Duodenal mucosa (tissue), 2 donors: ENCODE measurements around the gene NUP50.
"Not testable (repeated sequence)": the region's sequence is repeated elsewhere in the genome, so short reads cannot be mapped to it uniquely, and the experiment has no call there.

Experiments used
- H3K27ac ChIP-seq: one replicate; pipeline ENCODE4 v1.7.0; 2013; ENCODE audit warnings: low read depth, low read length
- H3K27me3 ChIP-seq, 2 donors: one replicate each; pipeline ENCODE4 v1.7.0; 2013; ENCODE audit warnings: low read length in 2 of 2, control low read depth in 1 of 2; ENCODE audit not compliant: insufficient read depth in 2 of 2, control insufficient read depth in 1 of 2
- H3K36me3 ChIP-seq, 2 donors: one replicate each; pipeline ENCODE4 v1.7.0; 2013; ENCODE audit warnings: low read length in 2 of 2, control low read depth in 1 of 2; ENCODE audit not compliant: insufficient read depth in 2 of 2, control insufficient read depth in 1 of 2
- H3K4me1 ChIP-seq, 2 donors: one replicate each; pipeline ENCODE4 v1.7.0; 2013; ENCODE audit warnings: low read length in 2 of 2, control low read depth in 1 of 2; ENCODE audit not compliant: insufficient read depth in 2 of 2, control insufficient read depth in 1 of 2
- H3K4me3 ChIP-seq, 2 donors: one replicate each; pipeline ENCODE4 v1.7.0; 2013; ENCODE audit warnings: low read length in 2 of 2, low read depth in 1 of 2
- H3K9ac ChIP-seq, 2 donors: one replicate each; pipeline ENCODE4 v1.7.0; 2013; ENCODE audit warnings: low read length in 2 of 2, low read depth in 1 of 2
- H3K9me3 ChIP-seq, 2 donors: one replicate each; pipeline ENCODE4 v1.7.0; 2013; ENCODE audit warnings: low read length in 2 of 2, control low read depth in 1 of 2; ENCODE audit not compliant: control insufficient read depth in 1 of 2

Gene NUP50

DNA sequence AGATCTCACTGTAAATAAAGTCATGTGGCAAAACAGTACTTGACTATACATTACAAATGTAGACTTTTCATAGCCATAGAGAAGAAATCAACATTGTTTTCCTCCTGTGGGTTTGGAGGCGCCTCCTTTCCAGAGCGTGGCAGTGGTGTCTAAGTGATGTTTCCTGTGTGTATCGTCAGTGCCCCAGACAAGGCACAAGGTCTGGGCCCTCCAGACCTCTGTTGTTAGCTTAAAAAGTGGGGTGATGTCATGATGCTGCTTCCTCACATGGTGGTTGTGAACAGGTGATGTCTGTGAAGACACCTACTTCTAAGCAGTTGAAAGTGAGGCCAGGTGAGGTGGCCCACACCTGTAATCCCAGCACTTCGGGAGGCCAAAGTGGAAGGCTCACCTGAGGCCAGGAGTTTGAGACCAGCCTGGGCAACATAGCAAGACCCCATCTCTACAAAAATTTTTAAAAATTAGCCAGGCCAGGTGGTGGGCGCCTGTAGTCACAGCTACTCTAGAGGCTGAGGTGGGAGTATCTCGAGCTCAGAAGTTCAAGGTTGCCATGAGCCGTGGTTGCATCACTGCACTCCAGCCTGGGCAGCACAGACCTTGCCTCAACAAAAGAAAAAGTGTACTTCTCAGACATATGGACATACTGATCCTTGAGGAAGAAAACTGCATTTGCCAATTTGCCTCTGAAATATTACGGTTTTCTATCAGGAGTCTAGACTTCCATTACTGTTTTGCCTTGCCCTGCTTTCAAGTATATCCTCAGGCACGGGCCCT is 15.7 kb downstream of the NUP50 start:
- Histone ChIP-seq H3K9ac (no peak overlapping the region), H3K9me3 (no peaks in the 10 kb centered on the region), H3K4me3 (no peak overlapping the region), H3K27me3 (no peaks in the 10 kb centered on the region), H3K4me1 (no peaks in the 10 kb centered on the region), H3K27ac (no peak overlapping the region), H3K36me3 (peaks cover 22 to 73% of the 10 kb centered on the region in 2 donors)

DNA sequence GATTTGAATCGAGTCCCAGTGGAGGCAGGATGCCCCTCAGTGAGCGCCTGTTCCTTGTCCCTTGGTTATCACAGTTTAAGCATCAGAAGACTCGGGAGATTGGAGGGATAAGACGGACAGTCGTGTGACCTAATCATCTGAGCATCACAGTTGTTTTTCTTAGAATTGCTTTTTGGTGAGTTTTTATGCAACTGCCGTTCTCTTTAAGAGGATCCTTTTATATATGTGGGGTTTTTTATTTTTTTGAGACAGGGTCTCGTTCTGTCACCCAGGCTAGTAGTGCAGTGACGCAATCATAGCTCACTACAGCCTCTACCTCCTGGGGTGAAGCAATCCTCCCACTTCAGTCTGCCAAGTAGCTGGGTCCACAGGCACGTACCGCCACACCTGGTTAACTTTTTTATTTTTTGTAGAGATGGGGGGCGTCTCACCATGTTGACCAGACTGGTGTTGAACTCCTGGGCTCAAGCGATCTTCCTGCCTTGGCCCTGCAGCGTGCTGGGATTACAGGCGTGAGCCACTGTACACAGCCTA is 16.5 kb downstream of the NUP50 start:
- H3K36me3 ChIP-seq: peaks cover 22 to 74% of the 10 kb centered on the region in 2 donors
- no peak overlapping the region for H3K4me3 ChIP-seq
- H3K9me3 ChIP-seq: no peaks in the 10 kb centered on the region
- no peak overlapping the region for H3K9ac ChIP-seq
- H3K27ac ChIP-seq: no peak overlapping the region
- no peaks in the 10 kb centered on the region for H3K4me1 ChIP-seq
- no peaks in the 10 kb centered on the region for H3K27me3 ChIP-seq

DNA sequence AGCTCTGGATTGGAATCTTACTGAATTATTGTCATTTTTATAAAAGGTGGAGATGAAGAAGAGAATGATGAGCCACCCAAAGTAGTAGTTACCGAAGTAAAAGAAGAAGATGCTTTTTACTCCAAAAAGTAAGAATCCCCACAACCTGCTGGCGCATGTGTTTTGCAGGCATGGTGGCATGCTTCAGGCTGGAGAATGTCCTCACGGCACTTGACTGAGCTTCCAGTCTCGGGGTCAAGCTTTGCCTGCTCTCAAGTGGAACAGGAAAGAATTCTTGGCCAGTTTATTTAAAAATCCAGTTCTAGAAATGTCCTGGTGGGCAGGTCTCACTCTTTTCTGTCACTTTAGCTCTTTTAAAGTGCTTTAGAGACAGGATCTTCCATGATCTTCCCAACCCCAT is 17.5 kb downstream of the NUP50 start:
- no peaks in the 10 kb centered on the region for H3K4me1 ChIP-seq
- peaks cover 22 to 73% of the 10 kb centered on the region in 2 donors for H3K36me3 ChIP-seq
- H3K27ac ChIP-seq: no peak overlapping the region

DNA sequence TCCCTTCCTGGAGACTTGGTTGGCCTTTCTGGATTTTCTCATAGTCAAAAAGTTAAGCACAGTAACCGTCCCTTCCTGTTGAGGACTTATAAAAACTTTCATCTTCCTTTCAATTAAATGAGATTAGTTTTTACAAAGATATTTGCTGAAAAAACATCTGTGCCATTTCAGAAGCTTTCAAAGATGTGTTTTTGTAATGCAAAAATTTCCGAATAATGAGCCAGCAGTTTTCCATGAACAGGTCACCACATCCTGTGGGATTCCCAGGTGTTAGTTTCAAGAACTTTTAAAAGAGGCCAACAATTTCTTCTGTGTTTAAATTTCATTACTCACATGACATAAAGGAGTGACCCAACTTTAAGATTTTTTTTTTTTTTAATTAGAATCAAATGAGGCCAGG is 18.0 kb downstream of the NUP50 start:
- Histone ChIP-seq H3K9ac (no peak overlapping the region), H3K9me3 (no peaks in the 10 kb centered on the region), H3K27me3 (no peaks in the 10 kb centered on the region), H3K36me3 (peaks cover 22 to 70% of the 10 kb centered on the region in 2 donors), H3K27ac (no peak overlapping the region), H3K4me1 (no peaks in the 10 kb centered on the region), H3K4me3 (no peak overlapping the region)

More for the DNA sequence above, 17.5 kb downstream of the NUP50 start:
- Histone ChIP-seq H3K9ac (no peak overlapping the region), H3K27me3 (no peaks in the 10 kb centered on the region), H3K9me3 (no peaks in the 10 kb centered on the region), H3K4me3 (no peak overlapping the region)

DNA sequence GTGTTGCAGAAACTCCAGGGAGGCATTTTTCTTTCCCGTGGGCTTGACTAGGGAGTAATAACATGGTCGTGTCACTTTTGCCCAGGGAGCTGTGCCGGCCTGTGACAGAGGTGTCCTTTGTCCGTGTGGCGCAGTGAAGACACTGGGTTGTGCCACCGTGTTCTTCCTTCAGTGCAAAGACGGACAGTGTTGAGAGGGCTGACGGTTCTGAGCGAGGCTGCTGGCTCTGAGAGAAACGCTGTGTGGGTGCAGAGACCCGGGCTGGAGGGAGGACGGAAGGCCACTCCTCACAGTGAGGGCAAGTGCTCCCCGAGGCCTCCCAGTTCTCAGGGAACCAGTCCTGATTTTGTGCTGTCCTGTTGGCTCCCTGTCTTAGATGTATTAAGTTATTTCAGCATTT is 20.2 kb downstream of the NUP50 start:
- Histone ChIP-seq H3K4me3 (no peak overlapping the region), H3K9ac (no peak overlapping the region), H3K9me3 (no peaks in the 10 kb centered on the region), H3K36me3 (peaks cover 13 to 61% of the 10 kb centered on the region in 2 donors), H3K27ac (no peak overlapping the region), H3K27me3 (no peaks in the 10 kb centered on the region), H3K4me1 (no peaks in the 10 kb centered on the region)

DNA sequence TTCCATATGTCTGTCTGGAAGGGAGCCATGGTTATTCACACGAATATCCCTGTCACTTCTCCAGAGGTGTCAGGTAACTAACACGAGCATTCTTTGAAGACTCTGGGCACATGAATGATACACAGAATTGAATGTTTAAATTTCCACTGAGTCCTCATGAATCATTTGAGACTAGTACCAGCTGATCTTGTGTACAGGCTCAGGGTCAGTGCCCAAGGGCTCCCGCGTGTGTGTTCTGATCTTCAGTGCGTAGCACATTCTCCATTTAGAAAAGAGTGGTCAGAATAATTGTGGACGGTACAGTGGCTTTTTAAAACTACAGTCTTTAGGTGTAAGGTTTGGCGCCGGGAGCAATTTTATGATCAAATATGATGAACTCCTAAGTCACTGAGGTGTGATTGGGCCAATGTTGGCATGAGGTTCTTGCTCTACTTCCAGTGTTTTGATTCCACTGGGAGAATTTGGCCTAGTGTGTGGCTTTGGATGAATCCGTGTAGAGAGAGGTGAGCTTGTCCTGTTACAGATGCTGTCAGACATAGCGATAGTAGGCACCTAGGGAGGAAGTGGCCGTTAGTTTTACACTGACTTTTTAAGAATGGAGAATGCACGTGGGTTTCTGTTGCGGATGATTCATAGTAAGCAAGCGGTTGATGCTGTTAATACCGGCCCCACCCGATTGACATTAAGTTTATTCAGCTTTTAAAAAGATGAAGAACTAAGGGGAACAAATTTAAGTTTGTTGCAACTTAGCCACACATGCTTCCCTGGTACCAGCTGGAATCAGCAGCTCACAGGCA is 22.2 kb downstream of the NUP50 start:
- Histone ChIP-seq H3K4me3 (no peak overlapping the region), H3K36me3 (peaks cover 13 to 45% of the 10 kb centered on the region in 2 donors), H3K27ac (no peak overlapping the region), H3K9me3 (no peaks in the 10 kb centered on the region), H3K4me1 (no peaks in the 10 kb centered on the region), H3K9ac (no peak overlapping the region), H3K27me3 (no peaks in the 10 kb centered on the region)

DNA sequence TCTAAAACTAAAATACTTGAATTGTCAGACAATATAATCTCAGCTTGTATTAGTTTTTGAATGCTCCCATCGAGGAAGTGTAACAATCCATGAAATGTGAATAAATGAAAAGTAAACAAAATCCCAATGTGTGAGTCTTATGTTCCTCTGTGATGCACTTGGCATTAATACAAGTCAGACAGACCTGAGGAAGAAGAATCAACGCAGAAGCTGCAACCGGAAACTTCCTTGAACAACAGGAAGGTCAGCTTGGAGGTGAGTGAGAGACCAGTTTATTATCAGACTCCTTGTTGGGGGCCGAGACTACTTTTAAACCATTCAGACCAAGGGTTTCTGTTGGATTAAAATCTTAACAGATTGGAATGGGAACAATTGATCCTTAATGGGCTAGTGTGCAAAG is 24.2 kb downstream of the NUP50 start:
- no peaks in the 10 kb centered on the region for H3K27me3 ChIP-seq
- H3K9me3 ChIP-seq: no peaks in the 10 kb centered on the region
- peaks cover 0 to 1% of the 10 kb centered on the region in 2 donors for H3K4me1 ChIP-seq
- H3K4me3 ChIP-seq: no peak overlapping the region
- H3K27ac ChIP-seq: no peak overlapping the region
- no peak overlapping the region for H3K9ac ChIP-seq
- H3K36me3 ChIP-seq: peaks cover 6 to 36% of the 10 kb centered on the region in 2 donors

DNA sequence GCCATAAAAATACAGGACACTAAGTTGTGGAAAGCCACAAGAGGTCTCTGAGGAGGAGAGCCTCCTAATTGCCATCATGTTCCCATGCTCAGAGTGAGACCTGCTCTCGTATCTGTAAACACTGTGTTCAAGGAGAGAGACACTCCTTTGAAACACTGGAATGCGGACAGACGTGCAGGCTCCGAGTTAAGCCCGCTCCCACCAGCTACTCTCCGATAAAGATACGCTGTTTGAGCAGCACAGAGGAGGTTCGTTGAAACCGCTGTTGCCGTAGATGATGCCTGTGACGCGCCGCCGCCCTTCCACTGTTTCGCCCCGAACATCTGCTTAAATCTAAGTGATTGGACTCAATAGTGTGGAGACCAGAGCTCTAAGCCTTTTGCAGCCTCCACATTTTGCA is 25.1 kb downstream of the NUP50 start:
- H3K27me3 ChIP-seq: no peaks in the 10 kb centered on the region
- H3K36me3 ChIP-seq: peaks cover 3 to 28% of the 10 kb centered on the region in 2 donors
- H3K27ac ChIP-seq: no peak overlapping the region
- H3K9me3 ChIP-seq: no peaks in the 10 kb centered on the region
- peaks cover 0 to 4% of the 10 kb centered on the region in 2 donors for H3K4me1 ChIP-seq
- no peak overlapping the region for H3K9ac ChIP-seq
- H3K4me3 ChIP-seq: no peak overlapping the region

DNA sequence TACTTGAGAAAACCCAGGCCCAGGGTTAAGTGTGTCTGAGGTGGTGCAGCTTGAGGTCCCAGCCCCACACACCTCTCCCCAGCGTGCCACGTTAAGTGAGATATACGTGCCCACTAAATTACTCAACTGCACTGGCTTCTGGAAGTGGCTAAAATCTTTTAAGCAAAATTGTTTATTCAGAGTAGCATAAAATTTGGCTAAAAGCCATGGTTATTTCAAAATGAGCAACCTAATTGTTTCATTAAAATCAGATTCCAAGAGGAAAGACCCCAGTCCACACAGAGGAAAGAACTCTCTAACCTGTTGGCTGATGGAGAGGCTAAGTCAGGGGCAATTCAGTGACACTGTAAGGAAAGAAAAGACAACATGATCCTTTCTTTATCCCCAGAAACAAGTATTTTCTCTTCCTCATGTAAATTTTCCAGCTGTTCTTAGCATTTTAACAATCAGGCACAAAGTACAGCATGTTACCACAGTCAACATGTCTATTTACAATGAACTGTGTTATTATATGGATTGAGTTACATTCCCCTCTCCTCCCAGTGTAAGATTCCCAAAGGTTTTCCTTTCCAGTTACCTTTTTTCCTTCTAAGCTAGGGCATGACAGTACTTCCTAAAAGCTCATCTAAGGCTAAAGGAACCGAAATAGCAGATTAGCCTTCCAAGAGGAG is 26.6 kb downstream of the NUP50 start:
- Histone ChIP-seq H3K27ac (no peak overlapping the region), H3K36me3 (peaks cover 7 to 25% of the 10 kb centered on the region in 2 donors), H3K9ac (no peak overlapping the region), H3K4me1 (peaks cover 0 to 4% of the 10 kb centered on the region in 2 donors), H3K4me3 (no peak overlapping the region), H3K27me3 (no peaks in the 10 kb centered on the region), H3K9me3 (no peaks in the 10 kb centered on the region)

DNA sequence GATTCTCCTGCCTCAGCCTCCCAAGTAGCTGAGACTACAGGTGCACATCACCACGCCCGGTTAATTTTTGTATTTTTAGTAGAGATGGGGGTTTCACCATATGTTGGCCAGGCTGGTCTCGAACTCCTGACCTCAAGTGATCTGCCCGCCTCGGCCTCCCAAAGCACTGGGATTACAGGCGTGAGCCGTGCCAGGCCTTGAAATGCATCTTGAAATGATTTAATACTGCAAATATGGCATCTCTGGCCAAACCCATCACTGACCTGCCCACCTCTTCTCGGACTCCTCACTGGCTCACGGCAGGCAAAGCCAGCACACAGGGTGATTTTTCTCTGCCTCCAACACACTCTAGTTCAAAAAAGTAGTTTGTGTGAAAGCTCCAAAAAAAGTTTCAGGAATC is 28.0 kb downstream of the NUP50 start:
- H3K36me3 ChIP-seq: peaks cover 13 to 29% of the 10 kb centered on the region in 2 donors
- not testable (repeated sequence) for H3K9ac ChIP-seq, H3K9me3 ChIP-seq, H3K4me3 ChIP-seq, H3K4me1 ChIP-seq, H3K27ac ChIP-seq, H3K27me3 ChIP-seq
